Measurements from ENCODE around the gene NGB. TPM values are rescaled to one million over a fixed set of nuclear protein-coding genes. Genes with fewer than 3 reads are reported as not detected.
A peak's percentile ranks its signal among the peaks of the same experiment; 100 is the strongest.
"Not testable (repeated sequence)": the region's sequence is repeated elsewhere in the genome, so short reads cannot be mapped to it uniquely, and the experiment has no call there.

The NGB gene, protein sequence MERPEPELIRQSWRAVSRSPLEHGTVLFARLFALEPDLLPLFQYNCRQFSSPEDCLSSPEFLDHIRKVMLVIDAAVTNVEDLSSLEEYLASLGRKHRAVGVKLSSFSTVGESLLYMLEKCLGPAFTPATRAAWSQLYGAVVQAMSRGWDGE
- not detected for polyA plus RNA-seq (2012; ENCODE audit: insufficient read depth, insufficient read length, low read depth)

DNA sequence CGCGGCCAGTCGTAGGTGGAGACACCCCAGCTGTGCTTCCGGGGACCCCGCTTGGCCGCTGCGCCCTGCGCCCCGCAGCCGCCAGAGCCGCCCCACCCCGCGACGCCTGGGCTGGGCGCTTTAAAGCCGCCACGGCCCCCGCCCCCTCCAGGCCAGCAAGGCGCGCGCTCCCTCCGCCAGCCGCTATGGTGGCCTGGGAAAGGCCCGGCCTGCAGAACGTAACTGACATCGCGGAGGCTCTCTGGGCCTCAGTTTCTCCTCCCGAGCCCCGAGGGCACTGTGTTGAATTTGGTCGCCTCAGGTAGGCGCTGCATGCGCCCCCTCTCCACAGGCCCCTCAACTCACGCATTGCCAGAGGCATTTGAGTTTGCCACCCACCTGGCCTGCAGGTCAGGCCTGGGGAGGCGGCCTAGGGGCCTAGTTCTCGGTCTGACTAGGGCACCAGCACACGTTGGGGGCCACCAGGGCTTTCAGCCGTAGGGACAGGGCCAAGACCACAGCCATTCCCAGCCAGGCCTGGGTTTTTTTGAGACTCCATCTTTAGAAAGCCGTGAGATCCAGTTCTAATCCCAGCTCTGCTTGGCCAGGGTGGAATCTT lies at the start of gene NGB:
Gene NGB (minus strand): TSS at position 94 of the 598 bp plus-strand sequence. CDS start 269 bp downstream, outside the sequence.
- Histone ChIP-seq H3K4me3 (ENCODE audit: low read depth, low read length) (no peak within 1 kb of the TSS), H3K4me1 (no peaks in the 10 kb centered on the region; the same call in 1 of the 2 replicates), H3K9me3 (no peaks in the 10 kb centered on the region; the same call in 1 of the 2 replicates), H3K36me3 (no peaks in the 10 kb centered on the region), H3K27me3 (peaks cover 33% of the 10 kb centered on the region)
- no peak for DNase-seq
- TF ChIP-seq, protein P1, sequence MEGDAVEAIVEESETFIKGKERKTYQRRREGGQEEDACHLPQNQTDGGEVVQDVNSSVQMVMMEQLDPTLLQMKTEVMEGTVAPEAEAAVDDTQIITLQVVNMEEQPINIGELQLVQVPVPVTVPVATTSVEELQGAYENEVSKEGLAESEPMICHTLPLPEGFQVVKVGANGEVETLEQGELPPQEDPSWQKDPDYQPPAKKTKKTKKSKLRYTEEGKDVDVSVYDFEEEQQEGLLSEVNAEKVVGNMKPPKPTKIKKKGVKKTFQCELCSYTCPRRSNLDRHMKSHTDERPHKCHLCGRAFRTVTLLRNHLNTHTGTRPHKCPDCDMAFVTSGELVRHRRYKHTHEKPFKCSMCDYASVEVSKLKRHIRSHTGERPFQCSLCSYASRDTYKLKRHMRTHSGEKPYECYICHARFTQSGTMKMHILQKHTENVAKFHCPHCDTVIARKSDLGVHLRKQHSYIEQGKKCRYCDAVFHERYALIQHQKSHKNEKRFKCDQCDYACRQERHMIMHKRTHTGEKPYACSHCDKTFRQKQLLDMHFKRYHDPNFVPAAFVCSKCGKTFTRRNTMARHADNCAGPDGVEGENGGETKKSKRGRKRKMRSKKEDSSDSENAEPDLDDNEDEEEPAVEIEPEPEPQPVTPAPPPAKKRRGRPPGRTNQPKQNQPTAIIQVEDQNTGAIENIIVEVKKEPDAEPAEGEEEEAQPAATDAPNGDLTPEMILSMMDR (IDR thresholded peaks at IDR 0.05; ENCODE audit: low read depth, low read length), result no peak

DNA sequence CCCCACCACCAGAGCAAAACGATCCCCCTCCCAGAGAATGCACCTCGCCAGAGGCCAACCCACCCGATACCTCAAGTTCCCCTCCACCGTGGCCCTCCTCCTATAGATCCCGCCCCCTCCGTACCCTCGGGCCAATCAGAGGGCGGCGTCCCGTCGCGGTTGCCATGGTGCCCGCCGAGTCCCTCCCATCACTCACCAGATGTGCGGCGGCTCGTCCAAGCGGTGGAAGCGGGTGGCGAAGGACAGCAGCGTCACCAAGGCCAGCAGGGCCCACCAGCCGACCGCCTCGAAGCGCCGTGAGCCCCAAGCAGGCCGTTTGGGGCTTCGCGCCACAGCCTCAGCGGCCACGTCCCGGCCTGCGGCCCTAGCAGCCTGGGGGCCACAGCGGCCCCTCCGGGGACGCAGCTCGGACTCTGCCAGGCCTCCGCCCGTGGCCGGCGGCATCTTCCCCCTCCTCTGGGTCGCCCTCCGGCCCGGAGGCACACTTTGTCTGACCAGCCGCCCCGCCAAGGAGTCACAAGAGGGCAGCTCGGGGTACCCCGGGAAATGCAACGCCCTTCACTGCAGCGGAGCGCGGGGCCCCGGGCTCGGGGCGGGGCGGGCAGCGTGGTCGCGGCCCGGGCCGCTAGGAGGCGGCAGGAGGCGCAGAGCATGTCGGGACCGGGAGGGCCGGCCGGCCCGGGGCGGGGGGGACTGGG lies 49.4 kb upstream of the NGB start, which contains the start of gene POMT2:
Gene POMT2 (minus strand): TSS at position 646 of the 698 bp plus-strand sequence. CDS start 202 bp downstream, at position 444.
- Histone ChIP-seq H3K4me3 (ENCODE audit: low read depth, low read length) (peak within 1 kb of the TSS; percentile 96), H3K36me3 (no peaks in the 10 kb centered on the region), H3K27me3 (no peaks in the 10 kb centered on the region), H3K9me3 (no peaks in the 10 kb centered on the region), H3K4me1 (peaks cover 3% of the 10 kb centered on the region; the same call in 1 of the 2 replicates)
- TF ChIP-seq, protein P1 (IDR thresholded peaks at IDR 0.05; ENCODE audit: low read depth, low read length), result no peak; the same call in none of the 2 replicates
- peak; percentile 97 for DNase-seq

DNA sequence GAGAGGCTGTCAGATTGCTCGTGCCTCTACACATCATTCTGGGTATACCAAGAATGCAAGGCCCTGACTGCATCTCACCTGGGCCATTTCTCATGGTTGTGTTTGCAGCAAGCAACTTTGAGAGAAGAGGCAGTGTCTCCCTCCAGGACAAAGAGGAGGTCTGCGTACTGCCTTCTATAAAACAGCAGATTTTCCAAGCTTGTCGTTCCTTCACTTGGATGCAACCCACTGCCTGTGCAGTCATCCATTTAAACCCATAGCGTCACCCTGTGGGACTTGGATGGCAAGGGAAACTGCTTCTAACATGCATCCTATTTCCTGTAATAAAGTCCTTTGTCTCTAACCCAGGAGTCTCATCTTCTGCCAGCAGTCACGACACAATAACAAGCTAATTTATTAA lies 48.4 kb upstream of the NGB start:
- H3K4me1 ChIP-seq, result peaks cover 3% of the 10 kb centered on the region; the same call in 1 of the 2 replicates
- TF ChIP-seq, protein P1 (IDR thresholded peaks at IDR 0.05; ENCODE audit: low read depth, low read length), result no peak
- H3K9me3 ChIP-seq, result no peaks in the 10 kb centered on the region
- H3K4me3 ChIP-seq (ENCODE audit: low read depth, low read length), result peak overlapping the region; percentile 96; the same call in 1 of the 2 replicates
- no peaks in the 10 kb centered on the region for H3K27me3 ChIP-seq
- DNase-seq, result no peak
- H3K36me3 ChIP-seq, result no peaks in the 10 kb centered on the region

DNA sequence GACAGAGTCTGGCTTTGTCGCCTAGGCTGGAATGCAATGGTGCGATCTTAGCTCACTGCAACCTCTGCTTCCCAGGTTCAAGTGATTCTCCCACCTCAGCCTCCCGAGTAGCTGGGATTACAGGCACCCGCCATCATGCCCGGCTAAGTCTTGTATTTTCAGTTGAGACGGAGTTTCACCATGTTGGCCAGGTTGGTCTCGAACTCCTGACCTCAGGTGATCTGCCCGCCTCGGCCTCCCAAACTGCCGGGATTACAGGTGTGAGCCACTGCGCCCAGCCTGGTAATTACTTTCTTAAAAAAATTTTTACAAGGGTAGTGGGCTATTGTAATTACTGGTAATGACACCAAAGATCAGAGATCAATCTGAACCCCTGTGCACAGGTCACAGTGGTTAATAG lies 47.8 kb upstream of the NGB start:
- H3K27me3 ChIP-seq; H3K4me3 ChIP-seq (ENCODE audit: low read depth, low read length); H3K9me3 ChIP-seq; DNase-seq; H3K36me3 ChIP-seq; H3K4me1 ChIP-seq: not testable (repeated sequence)

DNA sequence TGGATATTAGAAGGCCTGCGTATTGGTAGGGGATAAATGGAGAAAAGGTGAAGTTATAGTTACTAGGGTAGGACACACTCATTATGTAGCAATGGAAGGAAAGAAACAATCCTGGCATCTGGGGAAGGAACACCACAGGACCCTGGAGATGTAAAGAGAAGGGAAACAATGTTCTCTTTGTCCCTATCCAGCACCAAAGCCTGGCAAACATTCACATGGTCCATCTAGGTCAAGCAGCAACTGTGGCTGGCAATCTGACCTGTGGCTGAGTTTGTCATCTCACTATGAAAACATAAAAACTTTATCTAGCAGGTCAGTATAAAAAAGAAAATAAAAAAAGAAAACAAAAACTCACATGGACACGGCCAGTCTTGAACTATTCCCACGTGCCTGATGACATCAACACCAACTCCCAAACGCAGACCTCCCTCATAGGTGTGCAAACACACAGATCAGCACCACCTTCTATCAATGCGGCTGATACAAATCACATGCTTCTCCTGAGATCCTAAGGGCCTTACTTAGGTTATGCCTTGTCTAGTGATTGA lies 47.1 kb upstream of the NGB start:
- Histone ChIP-seq H3K27me3 (no peaks in the 10 kb centered on the region), H3K9me3 (no peaks in the 10 kb centered on the region), H3K36me3 (no peaks in the 10 kb centered on the region), H3K4me3 (ENCODE audit: low read depth, low read length) (no peak overlapping the region), H3K4me1 (peaks cover 8% of the 10 kb centered on the region; the same call in 1 of the 2 replicates)
- DNase-seq, result no peak
- TF ChIP-seq, protein P1 (IDR thresholded peaks at IDR 0.05; ENCODE audit: low read depth, low read length), result no peak

DNA sequence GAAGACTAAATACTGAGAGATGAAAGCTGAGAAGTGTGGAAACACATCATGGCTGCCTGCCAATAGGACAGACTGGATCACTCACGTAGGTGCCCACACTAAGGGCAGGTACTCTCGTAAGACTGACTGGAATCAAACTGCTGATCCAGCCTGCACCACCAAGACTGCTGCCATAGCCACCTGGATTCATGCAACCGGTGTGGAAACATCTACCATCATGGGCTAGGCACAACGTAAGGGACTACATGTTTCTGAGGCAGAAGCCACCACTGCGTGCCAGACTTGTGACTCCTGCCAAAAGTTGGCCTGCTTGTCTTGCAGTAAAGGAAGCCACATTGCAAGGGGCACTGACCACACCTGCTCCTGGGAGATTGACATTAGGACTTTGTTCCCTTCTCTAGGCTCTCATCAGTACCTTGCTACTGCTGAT lies 45.9 kb upstream of the NGB start:
- no peak for DNase-seq
- Histone ChIP-seq H3K4me1 (peaks cover 11% of the 10 kb centered on the region; the same call in 1 of the 2 replicates), H3K27me3 (no peaks in the 10 kb centered on the region), H3K36me3 (no peaks in the 10 kb centered on the region), H3K9me3 (no peaks in the 10 kb centered on the region), H3K4me3 (ENCODE audit: low read depth, low read length) (no peak overlapping the region)
- TF ChIP-seq, protein P1 (IDR thresholded peaks at IDR 0.05; ENCODE audit: low read depth, low read length), result no peak

Data from BE2C (cell line).